CD4-positive, alpha-beta T cell treated with Interferon alpha-2 for 1 hour (primary cell): ENCODE measurements around the gene KRT40.

Experiments
- DNase-seq, 2 donors: peaks; one replicate each; pipeline ENCODE4 v3.0.0-alpha.2; 2020 to 2022

Gene KRT40

GRCh38 chr17:40950176-40950575 lies 34.0 kb downstream of the KRT40 start:
- no peak for DNase-seq

- no peak for DNase-seq
Measured at GRCh38 chr17:40949418-40949817, 34.7 kb downstream of the KRT40 start.

- no peak for DNase-seq
Measured at GRCh38 chr17:40947929-40948328, 36.2 kb downstream of the KRT40 start.

GRCh38 chr17:40945414-40945813 lies 38.7 kb downstream of the KRT40 start:
- DNase-seq, result no peak

- no peak for DNase-seq
Measured at GRCh38 chr17:40944531-40944930, 39.6 kb downstream of the KRT40 start.

GRCh38 chr17:40942553-40942952 lies 41.6 kb downstream of the KRT40 start:
- no peak for DNase-seq

- DNase-seq, result no peak
Measured at GRCh38 chr17:40940266-40940665, 43.9 kb downstream of the KRT40 start.

GRCh38 chr17:40938981-40939380 lies 45.1 kb downstream of the KRT40 start:
- no peak for DNase-seq

- DNase-seq, result no peak
Measured at GRCh38 chr17:40937384-40937819, 46.7 kb downstream of the KRT40 start, which contains the start of gene KRT23. KRT23 (minus strand) TSS chr17:40937646; CDS start chr17:40936603, 1,043 bp downstream.

GRCh38 chr17:40936976-40937375 lies 47.1 kb downstream of the KRT40 start:
- no peak for DNase-seq

- no peak for DNase-seq
Measured at GRCh38 chr17:40936437-40936971, 47.6 kb downstream of the KRT40 start.

GRCh38 chr17:40935624-40936023 lies 48.5 kb downstream of the KRT40 start:
- no peak for DNase-seq

- no peak for DNase-seq
Measured at GRCh38 chr17:40932608-40933007, 51.5 kb downstream of the KRT40 start.

GRCh38 chr17:40931311-40931710 lies 52.8 kb downstream of the KRT40 start:
- no peak for DNase-seq
